ENCODE measurements around the gene ZNF264. TPM values are rescaled to one million over a fixed set of nuclear protein-coding genes. Genes with fewer than 3 reads are reported as not detected.

ZNF264 gene
- total and polyA plus RNA-seq, 2 of the 8 experiments (the other 6 are each of a cell fraction or from before 2014, with no cell fraction given): 3.6 to 20.0 TPM

- TF ChIP-seq CTBP2 (IDR thresholded peaks at IDR 0.05; ENCODE audit: borderline replicate concordance, insufficient read depth, insufficient read length, low read length) (no peak), SP2 (IDR thresholded peaks at IDR 0.05; ENCODE audit: low read length) (no peak), KDM1A (IDR thresholded peaks at IDR 0.05; ENCODE audit: borderline replicate concordance, low read length) (0 out of 2 replicates have a peak, but pooled peaks have one; percentile 40), TBP (IDR thresholded peaks at IDR 0.05; ENCODE audit: low read depth, low read length) (peak; percentile 76), RAD21 (IDR thresholded peaks at IDR 0.05 in 1 of 2, conservative IDR thresholded peaks at IDR 0.05 in 1 of 2; ENCODE audit: low read depth in 2 of 2, low read length in 2 of 2) (no peak), NANOG (IDR thresholded peaks at IDR 0.05; ENCODE audit: insufficient read depth, low read depth, low read length, poor library complexity, severe bottlenecking) (no peak), SP4 (IDR thresholded peaks at IDR 0.05; ENCODE audit: low read length) (no peak), GABPA (IDR thresholded peaks at IDR 0.05; ENCODE audit: borderline replicate concordance, insufficient read depth, low read length) (peak; percentile 87; the same call in 1 of the 2 replicates), SP1 (IDR thresholded peaks at IDR 0.05; ENCODE audit: low read depth, low read length) (no peak), TAF1 (IDR thresholded peaks at IDR 0.05; ENCODE audit: low read depth, low read length) (peak; percentile 75), JUN (IDR thresholded peaks at IDR 0.05; ENCODE audit: low read depth, low read length) (no peak), RBBP5 (IDR thresholded peaks at IDR 0.05; ENCODE audit: borderline replicate concordance, low read depth, low read length) (peak; percentile 69; the same call in 1 of the 2 replicates), YY1 (IDR thresholded peaks at IDR 0.05; ENCODE audit: low read depth, low read length) (peak; percentile 94), HDAC2 (IDR thresholded peaks at IDR 0.05; ENCODE audit: borderline replicate concordance in 1 of 2, low read depth in 2 of 2, low read length in 2 of 2) (peak in 1 of 2 experiments; percentile 59; a peak in 1 of 4 replicates), MAX (IDR thresholded peaks at IDR 0.05) (peak; percentile 64), TAF7 (optimal IDR thresholded peaks at IDR 0.05; ENCODE audit: borderline replicate concordance, low read depth, low read length) (no peak), ASH2L (IDR thresholded peaks at IDR 0.05; ENCODE audit: low read length) (peak; percentile 88), GTF2F1 (IDR thresholded peaks at IDR 0.05; ENCODE audit: borderline replicate concordance, low read depth, low read length) (0 out of 2 replicates have a peak, but pooled peaks have one; percentile 36), SIN3A (conservative IDR thresholded peaks at IDR 0.05 in 1 of 2, IDR thresholded peaks at IDR 0.05 in 1 of 2; ENCODE audit: low read depth in 1 of 2, low read length in 2 of 2) (0 out of 4 replicates have a peak, but pooled peaks of 1 of the 2 experiments have one; percentile 13)
These were observed at the start of gene ZNF264 (continued) for GRCh38 chr19:57191141-57192076.

Data from H1 (cell line).